ENCODE measurements around the gene TMEM198. TPM values are rescaled to one million over a fixed set of nuclear protein-coding genes. Genes with fewer than 3 reads are reported as not detected.

The TMEM198 gene
- total and polyA plus RNA-seq, 2 donors (not counting 3 experiments of a cell fraction or from before 2014, with no cell fraction given): not detected

DNA sequence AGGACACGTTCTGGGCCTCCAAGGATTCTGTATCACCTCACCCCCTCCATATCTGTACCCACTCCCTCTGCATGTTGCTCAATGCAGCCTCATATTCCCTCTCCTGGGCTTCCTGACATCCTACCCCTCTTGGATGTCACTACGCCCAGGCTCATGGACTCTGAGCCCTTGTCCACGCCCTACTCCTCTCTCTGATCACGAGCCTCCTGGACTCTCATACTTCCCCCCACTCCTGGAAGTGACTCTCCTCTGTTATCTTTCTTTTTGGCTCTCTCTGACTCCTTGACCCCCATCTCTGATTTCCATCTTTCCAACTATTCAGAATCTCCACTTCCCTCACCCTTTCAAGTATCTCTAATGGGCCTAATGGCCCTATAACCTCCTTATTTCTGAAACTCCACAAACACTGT, 2.1 kb downstream of the TMEM198 start:
- peaks cover 27 to 28% of the 10 kb centered on the region in 2 experiments for H3K27me3 ChIP-seq (ENCODE audit: control insufficient read depth in 2 of 2, insufficient read depth in 2 of 2, low read length in 2 of 2)
- no peak for FAIRE-seq

DNA sequence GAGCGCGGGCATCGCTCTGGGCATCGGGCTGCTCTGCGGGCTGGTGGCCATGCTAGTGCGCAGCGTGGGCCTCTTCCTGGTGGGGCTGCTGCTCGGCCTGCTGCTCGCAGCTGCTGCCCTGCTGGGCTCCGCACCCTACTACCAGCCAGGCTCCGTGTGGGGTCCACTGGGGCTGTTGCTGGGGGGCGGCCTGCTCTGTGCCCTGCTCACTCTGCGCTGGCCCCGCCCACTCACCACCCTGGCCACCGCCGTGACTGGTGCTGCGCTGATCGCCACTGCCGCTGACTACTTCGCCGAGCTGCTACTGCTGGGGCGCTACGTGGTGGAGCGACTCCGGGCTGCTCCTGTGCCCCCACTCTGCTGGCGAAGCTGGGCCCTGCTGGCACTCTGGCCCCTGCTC, 3.8 kb downstream of the TMEM198 start:
- Histone ChIP-seq H3K4me1 (ENCODE audit: control insufficient read depth, extremely low read depth, insufficient read depth, low read length) (peaks cover 7% of the 10 kb centered on the region), H3K9me1 (replicated peaks; ENCODE audit: control insufficient read depth, extremely low read depth, insufficient read depth, low read length) (no peaks in the 10 kb centered on the region), H2AFZ (ENCODE audit: low read depth, low read length) (no peak overlapping the region), H3K27me3 (ENCODE audit: control insufficient read depth in 2 of 2, insufficient read depth in 2 of 2, low read length in 2 of 2) (peaks cover 30% of the 10 kb centered on the region in 2 experiments), H3K79me2 (ENCODE audit: control insufficient read depth, insufficient read depth, low read length) (no peaks in the 10 kb centered on the region), H4K20me1 (replicated peaks; ENCODE audit: control insufficient read depth, extremely low read depth, insufficient read depth, low read length) (no peaks in the 10 kb centered on the region), H3K9me3 (replicated peaks; ENCODE audit: control insufficient read depth, insufficient read depth, low read length) (no peaks in the 10 kb centered on the region), H3K9ac (replicated peaks; ENCODE audit: extremely low read depth, insufficient read depth, low read length) (no peak overlapping the region), H3K27ac (ENCODE audit: insufficient read depth, low read depth, low read length) (no peak overlapping the region), H3K4me2 (ENCODE audit: insufficient read depth, low read length) (no peak overlapping the region), H3K36me3 (ENCODE audit: control insufficient read depth in 2 of 2, extremely low read depth in 1 of 2, insufficient read depth in 2 of 2, low read length in 2 of 2) (no peaks in the 10 kb centered on the region), H3K4me3 (replicated peaks in 1 of 3; ENCODE audit: insufficient read depth in 1 of 3, low read depth in 1 of 3, low read length in 3 of 3) (no peak overlapping the region)
- no peak for FAIRE-seq
- BruUV-seq (replicated peaks): no TSS peak
- ChIA-PET CTCF (interaction anchor here (2.9 kb wide), 1 partner anchor 13 kb away, joined by 14 read pairs; no protein-coding TSS in a partner anchor), POLR2A (no interaction called here)
- TF ChIP-seq GATA2 (IDR thresholded peaks at IDR 0.05; ENCODE audit: insufficient read depth, insufficient read length, low read depth, low read length) (no peak), JUN (IDR thresholded peaks at IDR 0.05; ENCODE audit: borderline replicate concordance, insufficient read depth, insufficient read length, low read depth) (no peak), FOS (IDR thresholded peaks at IDR 0.05; ENCODE audit: borderline replicate concordance, insufficient read depth, low read length) (no peak), MAX (IDR thresholded peaks at IDR 0.05; ENCODE audit: insufficient read depth, insufficient read length) (no peak)
- intact Hi-C loops (cut with micrococcal nuclease): no loop called here
- dilution Hi-C loops (cut with MboI; ENCODE audit: extremely low pct_ligation_motif_present, low sequenced_read_pairs): no loop called here
- DNase-seq (ENCODE audit: low read depth, low spot score): no peak

More for the DNA sequence above, 2.1 kb downstream of the TMEM198 start:
- no peak for DNase-seq (ENCODE audit: low read depth, low spot score)
- H3K4me3 ChIP-seq (replicated peaks in 1 of 3; ENCODE audit: insufficient read depth in 1 of 3, low read depth in 1 of 3, low read length in 3 of 3): no peak overlapping the region
- intact Hi-C loops (cut with micrococcal nuclease) (no loop called here), dilution Hi-C loops (cut with MboI; ENCODE audit: extremely low pct_ligation_motif_present, low sequenced_read_pairs) (no loop called here)
- no peaks in the 10 kb centered on the region for H4K20me1 ChIP-seq (replicated peaks; ENCODE audit: control insufficient read depth, extremely low read depth, insufficient read depth, low read length)
- no peak for TF ChIP-seq POLR2A (IDR thresholded peaks at IDR 0.05; ENCODE audit: low read depth, low read length)
- no peak for TF ChIP-seq GATA2 (IDR thresholded peaks at IDR 0.05; ENCODE audit: insufficient read depth, insufficient read length, low read depth, low read length)
- no peak for TF ChIP-seq FOS (IDR thresholded peaks at IDR 0.05; ENCODE audit: borderline replicate concordance, insufficient read depth, low read length)
- TF ChIP-seq MAX (IDR thresholded peaks at IDR 0.05; ENCODE audit: insufficient read depth, insufficient read length): no peak
- no peak for TF ChIP-seq MYC (IDR thresholded peaks at IDR 0.05; ENCODE audit: low read depth, low read length)
- TF ChIP-seq JUN (IDR thresholded peaks at IDR 0.05; ENCODE audit: borderline replicate concordance, insufficient read depth, insufficient read length, low read depth): no peak
- TF ChIP-seq EZH2 (IDR thresholded peaks at IDR 0.05; ENCODE audit: borderline replicate concordance, low read depth, low read length, severe bottlenecking): no peak
- H3K27ac ChIP-seq (ENCODE audit: insufficient read depth, low read depth, low read length): no peak overlapping the region
- CTCF ChIA-PET: interaction anchor here (4.5 kb wide), 1 partner anchor 16 kb away, joined by 25 read pairs; no protein-coding TSS in a partner anchor
- H3K9me3 ChIP-seq (replicated peaks; ENCODE audit: control insufficient read depth, insufficient read depth, low read length): no peaks in the 10 kb centered on the region
- no peak overlapping the region for H3K9ac ChIP-seq (replicated peaks; ENCODE audit: extremely low read depth, insufficient read depth, low read length)
- H3K36me3 ChIP-seq (ENCODE audit: control insufficient read depth in 2 of 2, extremely low read depth in 1 of 2, insufficient read depth in 2 of 2, low read length in 2 of 2): no peaks in the 10 kb centered on the region
- POLR2A ChIA-PET: no interaction called here
- no peak overlapping the region for H3K4me2 ChIP-seq (ENCODE audit: insufficient read depth, low read length)
- BruUV-seq (replicated peaks): no TSS peak
- no peaks in the 10 kb centered on the region for H3K79me2 ChIP-seq (ENCODE audit: control insufficient read depth, insufficient read depth, low read length)
- peaks cover 7% of the 10 kb centered on the region for H3K4me1 ChIP-seq (ENCODE audit: control insufficient read depth, extremely low read depth, insufficient read depth, low read length)
- no peak overlapping the region for H2AFZ ChIP-seq (ENCODE audit: low read depth, low read length)
- no peaks in the 10 kb centered on the region for H3K9me1 ChIP-seq (replicated peaks; ENCODE audit: control insufficient read depth, extremely low read depth, insufficient read depth, low read length)
